IMR-90 (cell line): ENCODE data around the gene IQSEC3.

Source experiments
- CEBPB ChIP-seq: IDR thresholded peaks from 2 replicates; pipeline ENCODE4 v1.6.1; 2012; ENCODE audit warnings: low read depth, low read length, improper control_type of control experiment
- CTCF ChIP-seq: conservative IDR thresholded peaks from 2 replicates; pipeline ENCODE4 v1.5.1; 2012; ENCODE audit warnings: mild to moderate bottlenecking, low read depth, low read length, improper control_type of control experiment
- MAFK ChIP-seq: IDR thresholded peaks from 2 replicates; pipeline ENCODE4 v1.6.1; 2012; ENCODE audit warnings: low read depth, low read length, improper control_type of control experiment
- POLR2A ChIP-seq: IDR thresholded peaks from 2 replicates; pipeline ENCODE4 v1.6.1; 2012; ENCODE audit warnings: mild to moderate bottlenecking, low read depth, low read length
- RCOR1 ChIP-seq: IDR thresholded peaks from 2 replicates; pipeline ENCODE4 v1.6.1; 2012; ENCODE audit warnings: mild to moderate bottlenecking, low read length, improper control_type of control experiment; ENCODE audit not compliant: insufficient replicate concordance

GRCh38 chr12:176321-177181 is 110.0 kb downstream of the IQSEC3 start:
- TF ChIP-seq CTCF (no peak), CEBPB (no peak), POLR2A (no peak), MAFK (no peak), RCOR1 (no peak)
